HepG2 (cell line): ENCODE measurements around the gene ATP2B2.

Source experiments
- NFE2L2 ChIP-seq: fragments of 150-350 bp; IDR thresholded peaks from 2 replicates; pipeline ENCODE4 v1.6.1; 2014; ENCODE audit warnings: low read length
- NR2C2 ChIP-seq: sonication (generic); formaldehyde crosslinking; IDR thresholded peaks from 2 replicates; pipeline ENCODE4 v1.4.0; 2020; ENCODE audit warnings: missing genetic modification reagents, mild to moderate bottlenecking, moderate library complexity, borderline replicate concordance
- ZNF30 ChIP-seq: sonication (generic); formaldehyde crosslinking; IDR thresholded peaks from 2 replicates; pipeline ENCODE4 v1.5.0; 2020; ENCODE audit warnings: mild to moderate bottlenecking, missing genetic modification reagents
- ZNF569 ChIP-seq: sonication (generic); formaldehyde crosslinking; IDR thresholded peaks from 2 replicates; pipeline ENCODE4 v1.5.0; 2020; ENCODE audit warnings: mild to moderate bottlenecking, missing genetic modification reagents, moderate library complexity, borderline replicate concordance
- TF ChIP-seq, protein P1 (sequence below): sonication (generic); formaldehyde crosslinking; IDR thresholded peaks from 2 replicates; pipeline ENCODE4 v1.8.1; 2022; ENCODE audit warnings: low read depth, mild to moderate bottlenecking, missing genetic modification reagents

DNA sequence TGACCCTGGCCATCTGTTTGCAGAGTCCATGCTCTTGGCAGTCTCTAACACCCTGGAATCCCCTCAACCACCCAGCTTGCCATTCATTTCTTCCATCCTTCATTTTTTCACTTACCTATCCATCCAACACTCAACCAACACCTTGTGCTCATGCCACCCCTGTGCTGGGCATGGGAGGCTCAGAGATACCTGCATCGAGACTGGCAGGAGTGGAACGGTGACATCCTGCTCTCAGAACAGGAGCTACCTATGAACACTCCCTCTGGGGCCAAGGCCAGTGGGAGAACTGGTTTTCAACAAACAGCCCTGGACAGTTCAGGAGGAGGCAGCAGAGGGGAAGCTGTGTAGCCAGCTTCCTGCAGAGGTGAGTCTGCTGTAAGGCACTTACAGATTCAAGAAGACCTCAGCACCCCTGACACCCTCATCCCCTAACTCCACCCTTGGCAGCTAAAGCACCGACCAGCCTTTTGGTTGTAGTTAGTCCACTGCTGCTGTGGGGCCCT lies 19.5 kb upstream of the ATP2B2 start:
- TF ChIP-seq NR2C2 (no peak), NFE2L2 (no peak), ZNF30 (CRISPR knock-in tag) (no peak), ZNF569 (CRISPR knock-in tag) (no peak)
- TF ChIP-seq, protein P1, sequence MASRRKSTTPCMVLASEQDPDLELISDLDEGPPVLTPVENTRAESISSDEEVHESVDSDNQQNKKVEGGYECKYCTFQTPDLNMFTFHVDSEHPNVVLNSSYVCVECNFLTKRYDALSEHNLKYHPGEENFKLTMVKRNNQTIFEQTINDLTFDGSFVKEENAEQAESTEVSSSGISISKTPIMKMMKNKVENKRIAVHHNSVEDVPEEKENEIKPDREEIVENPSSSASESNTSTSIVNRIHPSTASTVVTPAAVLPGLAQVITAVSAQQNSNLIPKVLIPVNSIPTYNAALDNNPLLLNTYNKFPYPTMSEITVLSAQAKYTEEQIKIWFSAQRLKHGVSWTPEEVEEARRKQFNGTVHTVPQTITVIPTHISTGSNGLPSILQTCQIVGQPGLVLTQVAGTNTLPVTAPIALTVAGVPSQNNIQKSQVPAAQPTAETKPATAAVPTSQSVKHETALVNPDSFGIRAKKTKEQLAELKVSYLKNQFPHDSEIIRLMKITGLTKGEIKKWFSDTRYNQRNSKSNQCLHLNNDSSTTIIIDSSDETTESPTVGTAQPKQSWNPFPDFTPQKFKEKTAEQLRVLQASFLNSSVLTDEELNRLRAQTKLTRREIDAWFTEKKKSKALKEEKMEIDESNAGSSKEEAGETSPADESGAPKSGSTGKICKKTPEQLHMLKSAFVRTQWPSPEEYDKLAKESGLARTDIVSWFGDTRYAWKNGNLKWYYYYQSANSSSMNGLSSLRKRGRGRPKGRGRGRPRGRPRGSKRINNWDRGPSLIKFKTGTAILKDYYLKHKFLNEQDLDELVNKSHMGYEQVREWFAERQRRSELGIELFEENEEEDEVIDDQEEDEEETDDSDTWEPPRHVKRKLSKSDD (CRISPR knock-in tag), result no peak
